Activated CD4-positive, alpha-beta memory T cell treated with anti-CD3 and anti-CD28 coated beads for 36 hours (primary cell): ENCODE data around the gene TRPV4. TPM values are rescaled to one million over a fixed set of nuclear protein-coding genes. Genes with fewer than 3 reads are reported as not detected.

ENCODE experiments used
- CTCF ChIA-PET: fragments of 350-600 bp; sonication (Branson Sonifier 250); formaldehyde crosslinking; loops from one replicate; lab custom pipeline; 2021; ENCODE audit warnings: antibody characterized with exemption, inconsistent platforms; lab: Charles Lee
- POLR2A ChIA-PET: fragments of 350-600 bp; sonication (Branson Sonifier 250); formaldehyde crosslinking; loops from one replicate; lab custom pipeline; 2021; ENCODE audit warnings: antibody characterized with exemption; lab: Charles Lee
- DNase-seq: peaks from one replicate; pipeline ENCODE4 v3.0.0-alpha.2; 2020
- H3K27ac Mint-ChIP-seq: one replicate; pipeline ENCODE4 v1.8.0; 2021; ENCODE audit warnings: mixed read lengths
- H3K27me3 Mint-ChIP-seq: one replicate; pipeline ENCODE4 v1.8.0; 2021; ENCODE audit warnings: mixed read lengths
- H3K36me3 Mint-ChIP-seq: one replicate; pipeline ENCODE4 v1.8.0; 2021; ENCODE audit warnings: mixed read lengths
- H3K4me1 Mint-ChIP-seq: one replicate; pipeline ENCODE4 v1.8.0; 2021; ENCODE audit warnings: low read depth, mixed read lengths
- H3K4me3 Mint-ChIP-seq: one replicate; pipeline ENCODE4 v1.8.0; 2021; ENCODE audit warnings: mild to moderate bottlenecking, mixed read lengths
- H3K9me3 Mint-ChIP-seq: one replicate; pipeline ENCODE4 v1.8.0; 2021; ENCODE audit warnings: mixed read lengths
- intact Hi-C: fragments of 100-400 bp; cut with micrococcal nuclease; formaldehyde crosslinking; loops from one replicate; pipeline ENCODE4 v1.15.1; 2023
- total RNA-seq, 2 experiments: library from RNA; stranded (reverse); gene quantifications; one replicate each; pipeline ENCODE4 v1.2.3, GENCODE V29; 2021

The TRPV4 gene
- total RNA-seq = not detected

GRCh38 chr12:109833307-109834189 lies at the start of gene TRPV4:
Gene TRPV4 (minus strand): TSS chr12:109833398. CDS start chr12:109814796, 18,602 bp downstream.
- intact Hi-C loops = no loop called here
- Mint-ChIP-seq H3K27ac (no peak within 1 kb of the TSS), H3K9me3 (no peaks in the 10 kb centered on the region), H3K4me1 (peaks cover 4% of the 10 kb centered on the region), H3K36me3 (no peaks in the 10 kb centered on the region), H3K4me3 (no peak within 1 kb of the TSS), H3K27me3 (peaks cover 17% of the 10 kb centered on the region)
- no peak for DNase-seq
- POLR2A ChIA-PET = no interaction called here
- CTCF ChIA-PET = interaction anchor here (0.9 to 4.5 kb wide), 2 partner anchors 12 to 28 kb away, joined by 3 to 19 read pairs; no protein-coding TSS in a partner anchor

- Mint-ChIP-seq H3K27ac (no peak overlapping the region), H3K9me3 (no peaks in the 10 kb centered on the region), H3K27me3 (no peaks in the 10 kb centered on the region), H3K4me1 (peaks cover 34% of the 10 kb centered on the region), H3K36me3 (no peaks in the 10 kb centered on the region), H3K4me3 (no peak overlapping the region)
- CTCF ChIA-PET = interaction anchor here (1.2 to 1.8 kb wide), 4 partner anchors 28 to 284 kb away, joined by 3 to 10 read pairs (median 6); no protein-coding TSS in a partner anchor
- intact Hi-C loops = loop anchor here (10.0 kb wide), 2 partner anchors 307 to 403 kb away; partner anchors contain the start of genes ATP2A2, MMAB and MVK
- POLR2A ChIA-PET = no interaction called here
- DNase-seq = no peak
Measured at GRCh38 chr12:109881752-109882151, 48.6 kb upstream of the TRPV4 start.

- intact Hi-C loops = loop anchor here (1.0 to 10.0 kb wide), 4 partner anchors 28 to 404 kb away; partner anchors contain the start of genes ATP2A2, MMAB and MVK
- Mint-ChIP-seq H3K27ac (peak overlapping the region; percentile 5), H3K27me3 (no peaks in the 10 kb centered on the region), H3K36me3 (no peaks in the 10 kb centered on the region), H3K4me1 (peaks cover 38% of the 10 kb centered on the region), H3K4me3 (peak overlapping the region; percentile 83), H3K9me3 (no peaks in the 10 kb centered on the region)
- CTCF ChIA-PET = interaction anchor here (1.2 to 1.8 kb wide), 4 partner anchors 28 to 283 kb away, joined by 3 to 10 read pairs (median 6); no protein-coding TSS in a partner anchor
- POLR2A ChIA-PET = no interaction called here
- DNase-seq = no peak
Measured at GRCh38 chr12:109880938-109881337, 47.7 kb upstream of the TRPV4 start.

GRCh38 chr12:109880043-109880931 lies 47.1 kb upstream of the TRPV4 start, which contains the start of gene GLTP:
Gene GLTP (minus strand): TSS chr12:109880541. CDS start chr12:109880374, 167 bp downstream.
- intact Hi-C loops = loop anchor here (1.0 to 10.0 kb wide), 4 partner anchors 27 to 405 kb away; partner anchors contain the start of genes ATP2A2, MMAB and MVK
- peaks cover 45% of the 10 kb centered on the region for H3K4me1 Mint-ChIP-seq
- POLR2A ChIA-PET = no interaction called here

GRCh38 chr12:109879351-109880042 lies 46.3 kb upstream of the TRPV4 start:
- no peak for DNase-seq
- H3K36me3 Mint-ChIP-seq = no peaks in the 10 kb centered on the region
- no peaks in the 10 kb centered on the region for H3K27me3 Mint-ChIP-seq
- ChIA-PET POLR2A (no interaction called here), CTCF (interaction anchor here (1.0 to 4.1 kb wide), 4 partner anchors 23 to 75 kb away, joined by 3 to 20 read pairs (median 4); no protein-coding TSS in a partner anchor)
- peaks cover 50% of the 10 kb centered on the region for H3K4me1 Mint-ChIP-seq
- H3K4me3 Mint-ChIP-seq = peak overlapping the region; percentile 94
- peak overlapping the region; percentile 79 for H3K27ac Mint-ChIP-seq
- intact Hi-C loops = loop anchor here (1.0 to 10.0 kb wide), 4 partner anchors 26 to 405 kb away; partner anchors contain the start of genes ATP2A2, MMAB and MVK
- no peaks in the 10 kb centered on the region for H3K9me3 Mint-ChIP-seq

More at GRCh38 chr12:109880043-109880931, 47.1 kb upstream of the TRPV4 start, which contains the start of gene GLTP:
- CTCF ChIA-PET = interaction anchor here (1.0 to 4.1 kb wide), 6 partner anchors 27 to 282 kb away, joined by 3 to 20 read pairs (median 4); no protein-coding TSS in a partner anchor
- Mint-ChIP-seq H3K4me3 (peak within 1 kb of the TSS; percentile 94), H3K36me3 (no peaks in the 10 kb centered on the region), H3K27me3 (no peaks in the 10 kb centered on the region), H3K9me3 (no peaks in the 10 kb centered on the region), H3K27ac (peak within 1 kb of the TSS; percentile 79)
- peak; percentile 91 for DNase-seq

GRCh38 chr12:109878749-109879148 lies 45.6 kb upstream of the TRPV4 start:
- H3K27me3 Mint-ChIP-seq = no peaks in the 10 kb centered on the region
- intact Hi-C loops = no loop called here
- CTCF ChIA-PET = interaction anchor here (1.0 to 4.1 kb wide), 4 partner anchors 22 to 74 kb away, joined by 3 to 20 read pairs (median 4); no protein-coding TSS in a partner anchor
- H3K9me3 Mint-ChIP-seq = no peaks in the 10 kb centered on the region
- no peaks in the 10 kb centered on the region for H3K36me3 Mint-ChIP-seq
- H3K4me3 Mint-ChIP-seq = peak overlapping the region; percentile 94
- DNase-seq = no peak
- POLR2A ChIA-PET = no interaction called here
- H3K27ac Mint-ChIP-seq = no peak overlapping the region
- H3K4me1 Mint-ChIP-seq = peaks cover 50% of the 10 kb centered on the region

GRCh38 chr12:109878247-109878625 lies 45.0 kb upstream of the TRPV4 start:
- Mint-ChIP-seq H3K4me1 (peaks cover 50% of the 10 kb centered on the region), H3K9me3 (no peaks in the 10 kb centered on the region), H3K27ac (no peak overlapping the region), H3K4me3 (no peak overlapping the region), H3K27me3 (no peaks in the 10 kb centered on the region), H3K36me3 (no peaks in the 10 kb centered on the region)
- intact Hi-C loops = no loop called here
- POLR2A ChIA-PET = no interaction called here
- CTCF ChIA-PET = interaction anchor here (1.2 to 4.1 kb wide), 3 partner anchors 24 to 73 kb away, joined by 3 to 20 read pairs (median 8); no protein-coding TSS in a partner anchor
- no peak for DNase-seq

GRCh38 chr12:109877504-109878246 lies 44.5 kb upstream of the TRPV4 start:
- POLR2A ChIA-PET = no interaction called here
- no peak for DNase-seq
- Mint-ChIP-seq H3K36me3 (no peaks in the 10 kb centered on the region), H3K9me3 (no peaks in the 10 kb centered on the region), H3K4me1 (peaks cover 50% of the 10 kb centered on the region), H3K27me3 (no peaks in the 10 kb centered on the region), H3K4me3 (no peak overlapping the region), H3K27ac (no peak overlapping the region)
- intact Hi-C loops = no loop called here
- CTCF ChIA-PET = interaction anchor here (0.7 to 4.1 kb wide), 5 partner anchors 23 to 280 kb away, joined by 3 to 20 read pairs (median 8); no protein-coding TSS in a partner anchor

GRCh38 chr12:109876406-109876805 lies 43.2 kb upstream of the TRPV4 start:
- H3K9me3 Mint-ChIP-seq = no peaks in the 10 kb centered on the region
- peaks cover 54% of the 10 kb centered on the region for H3K4me1 Mint-ChIP-seq
- H3K27ac Mint-ChIP-seq = no peak overlapping the region
- no peak overlapping the region for H3K4me3 Mint-ChIP-seq
- ChIA-PET CTCF (interaction anchor here (1.3 to 4.1 kb wide), 3 partner anchors 23 to 71 kb away, joined by 3 to 20 read pairs (median 10); no protein-coding TSS in a partner anchor), POLR2A (no interaction called here)
- intact Hi-C loops = no loop called here
- DNase-seq = no peak
- no peaks in the 10 kb centered on the region for H3K36me3 Mint-ChIP-seq
- no peaks in the 10 kb centered on the region for H3K27me3 Mint-ChIP-seq

GRCh38 chr12:109875572-109876131 lies 42.5 kb upstream of the TRPV4 start:
- H3K27me3 Mint-ChIP-seq = no peaks in the 10 kb centered on the region
- H3K9me3 Mint-ChIP-seq = no peaks in the 10 kb centered on the region
- ChIA-PET POLR2A (no interaction called here), CTCF (interaction anchor here (1.3 to 4.1 kb wide), 3 partner anchors 22 to 71 kb away, joined by 3 to 20 read pairs (median 10); no protein-coding TSS in a partner anchor)
- H3K27ac Mint-ChIP-seq = no peak overlapping the region
- peaks cover 52% of the 10 kb centered on the region for H3K4me1 Mint-ChIP-seq
- intact Hi-C loops = no loop called here
- H3K36me3 Mint-ChIP-seq = no peaks in the 10 kb centered on the region
- DNase-seq = no peak
- H3K4me3 Mint-ChIP-seq = no peak overlapping the region
